Keratinocyte (primary cell): Measurements from ENCODE around the gene LIME1. TPM values are rescaled to one million over a fixed set of nuclear protein-coding genes. Genes with fewer than 3 reads are reported as not detected.

Experiments used
- DNase-seq: peaks from one replicate; pipeline ENCODE4 v3.0.0-alpha.2; 2011; ENCODE audit warnings: low read depth, missing footprints, low spot score
- FAIRE-seq: peaks from 2 replicates; lab custom pipeline; 2011; peaks lifted over from hg19 to GRCh38; lab: Jason Lieb, UNC
- H2AFZ ChIP-seq: 2 replicates; pipeline ENCODE4 v1.6.0; 2012; ENCODE audit warnings: low read length, control low read depth, inconsistent platforms; ENCODE audit not compliant: control insufficient read depth
- H3K27ac ChIP-seq: 2 replicates; pipeline ENCODE4 v1.5.1; 2011; ENCODE audit warnings: low read length; ENCODE audit not compliant: control insufficient read depth, insufficient read depth
- H3K27me3 ChIP-seq: 3 replicates; pipeline ENCODE4 v1.6.0; 2011; ENCODE audit warnings: low read length; ENCODE audit not compliant: control insufficient read depth, insufficient read depth; ENCODE audit errors: extremely low read depth
- H3K36me3 ChIP-seq, 2 experiments: 2 replicates in 1 of 2; 3 replicates in 1 of 2; pipeline ENCODE4 v1.5.1; 2011; ENCODE audit warnings: low read length in 2 of 2, mild to moderate bottlenecking in 1 of 2; ENCODE audit not compliant: control insufficient read depth in 2 of 2, insufficient read depth in 2 of 2; ENCODE audit errors: extremely low read depth in 1 of 2
- H3K4me1 ChIP-seq: 3 replicates; pipeline ENCODE4 v1.5.1; 2011; ENCODE audit warnings: low read length; ENCODE audit not compliant: control insufficient read depth, insufficient read depth; ENCODE audit errors: extremely low read depth
- H3K4me2 ChIP-seq: 3 replicates; pipeline ENCODE4 v1.6.0; 2011; ENCODE audit warnings: low read depth, low read length; ENCODE audit not compliant: control insufficient read depth, insufficient read depth; ENCODE audit errors: extremely low read depth
- H3K4me3 ChIP-seq, 3 experiments: fragments of 200-600 bp in 1 of 3; sonication (generic) in 1 of 3; 2 replicates in 2 of 3; 3 replicates in 1 of 3; pipeline ENCODE4 v1.5.1; 2011 to 2016; ENCODE audit warnings: low read length in 3 of 3, mild to moderate bottlenecking in 3 of 3, control low read depth in 2 of 3, inconsistent platforms in 1 of 3, low read depth in 1 of 3, mixed read lengths in 1 of 3, mixed run types in 1 of 3, moderate library complexity in 1 of 3; ENCODE audit not compliant: control insufficient read depth in 2 of 3, insufficient read depth in 2 of 3; ENCODE audit errors: extremely low read depth in 1 of 3
- H3K79me2 ChIP-seq: 2 replicates; pipeline ENCODE4 v1.6.0; 2012; ENCODE audit warnings: low read length; ENCODE audit not compliant: control insufficient read depth, insufficient read depth
- H3K9ac ChIP-seq: 3 replicates; pipeline ENCODE4 v1.6.0; 2011; ENCODE audit warnings: low read length; ENCODE audit not compliant: control insufficient read depth, insufficient read depth; ENCODE audit errors: extremely low read depth
- H3K9me1 ChIP-seq: 3 replicates; pipeline ENCODE4 v1.6.0; 2011; ENCODE audit warnings: low read length; ENCODE audit not compliant: control insufficient read depth, insufficient read depth; ENCODE audit errors: extremely low read depth
- H3K9me3 ChIP-seq: 2 replicates; pipeline ENCODE4 v1.5.1; 2012; ENCODE audit warnings: low read depth, low read length; ENCODE audit not compliant: control insufficient read depth
- H4K20me1 ChIP-seq: 3 replicates; pipeline ENCODE4 v1.6.0; 2011; ENCODE audit warnings: low read length; ENCODE audit not compliant: control insufficient read depth, insufficient read depth; ENCODE audit errors: extremely low read depth
- CTCF ChIP-seq, 3 experiments: IDR thresholded peaks in 1 of 3; conservative IDR thresholded peaks in 1 of 3; optimal IDR thresholded peaks in 1 of 3; 2 replicates in 2 of 3; 3 replicates in 1 of 3; pipeline versions ENCODE3 to v1.5.1; 2011; ENCODE audit warnings: low read length in 3 of 3, mild to moderate bottlenecking in 3 of 3, moderate library complexity in 2 of 3, control low read depth in 1 of 3, inconsistent platforms in 1 of 3; ENCODE audit not compliant: insufficient read depth in 2 of 3; ENCODE audit errors: extremely low read depth in 1 of 3
- EZH2 ChIP-seq: IDR thresholded peaks from one replicate; pipeline ENCODE4 v1.6.1; 2012; ENCODE audit warnings: inconsistent platforms, mild to moderate bottlenecking, low read length, moderate library complexity
- dilution Hi-C: fragments of 300-500 bp; cut with MboI; formaldehyde crosslinking; loops from one replicate; pipeline ENCODE4 v1.7.0; 2020; ENCODE audit warnings: low sequenced_read_pairs; ENCODE audit not compliant: extremely low pct_ligation_motif_present
- polyA plus RNA-seq, 5 experiments: library from polyadenylated mRNA; depleted of rRNA in 3 of 5; stranded (reverse) in 3 of 5; stranded (forward) in 1 of 5; unstranded in 1 of 5; fragments of >200 nt; gene quantifications; 1 replicate in 1 of 5; 2 replicates in 3 of 5; 3 replicates in 1 of 5; pipeline versions ENCODE4 v1.2.1 to v1.2.3, GENCODE V29; 2011 to 2012; ENCODE audit warnings: missing spikeins in 2 of 5, low read depth in 1 of 5, low replicate concordance in 1 of 5

The LIME1 gene
- polyA plus RNA-seq, 1 donor (not counting 4 experiments of a cell fraction or from before 2014, with no cell fraction given) = 0.75 TPM

GRCh38 chr20:63758152-63758551, 21.7 kb downstream of the LIME1 start:
- Histone ChIP-seq H3K4me2 (no peak overlapping the region), H3K9me3 (no peaks in the 10 kb centered on the region), H3K36me3 (no peaks in the 10 kb centered on the region), H3K27ac (no peak overlapping the region), H3K9me1 (no peaks in the 10 kb centered on the region), H4K20me1 (no peaks in the 10 kb centered on the region), H3K27me3 (no peaks in the 10 kb centered on the region), H2AFZ (no peak overlapping the region), H3K4me1 (no peaks in the 10 kb centered on the region), H3K4me3 (no peak overlapping the region), H3K9ac (no peak overlapping the region), H3K79me2 (no peaks in the 10 kb centered on the region)
- no peak for TF ChIP-seq CTCF (optimal IDR thresholded peaks at IDR 0.05 in 1 of 3, IDR thresholded peaks at IDR 0.05 in 1 of 3, conservative IDR thresholded peaks at IDR 0.05 in 1 of 3; ENCODE audit: extremely low read depth in 1 of 3, insufficient read depth in 2 of 3, low read length in 3 of 3)
- no peak for TF ChIP-seq EZH2
- dilution Hi-C loops = no loop called here
- FAIRE-seq (no peak), DNase-seq (no peak)

- H3K4me3 ChIP-seq = no peak overlapping the region
- TF ChIP-seq EZH2 (no peak), CTCF (optimal IDR thresholded peaks at IDR 0.05 in 1 of 3, IDR thresholded peaks at IDR 0.05 in 1 of 3, conservative IDR thresholded peaks at IDR 0.05 in 1 of 3; ENCODE audit: extremely low read depth in 1 of 3, insufficient read depth in 2 of 3, low read length in 3 of 3) (no peak)
- H3K27ac ChIP-seq = no peak overlapping the region
- no peak overlapping the region for H3K4me2 ChIP-seq
- H3K9me1 ChIP-seq = no peaks in the 10 kb centered on the region
- H3K27me3 ChIP-seq = no peaks in the 10 kb centered on the region
- no peaks in the 10 kb centered on the region for H3K79me2 ChIP-seq
- no peaks in the 10 kb centered on the region for H3K4me1 ChIP-seq
- H3K36me3 ChIP-seq = no peaks in the 10 kb centered on the region
- DNase-seq (no peak), FAIRE-seq (no peak)
- H4K20me1 ChIP-seq = no peaks in the 10 kb centered on the region
- no peak overlapping the region for H2AFZ ChIP-seq
- no peak overlapping the region for H3K9ac ChIP-seq
- dilution Hi-C loops = no loop called here
- H3K9me3 ChIP-seq = no peaks in the 10 kb centered on the region
These were observed 23.0 kb downstream of the LIME1 start for GRCh38 chr20:63759377-63759901.
